Lung (tissue), 12 donors: Measurements from ENCODE around the gene KCNMA1. TPM values are rescaled to one million over a fixed set of nuclear protein-coding genes. Genes with fewer than 3 reads are reported as not detected.

ENCODE experiments used
- ATAC-seq: fragments of 200-7000 bp; cut with Tn5 transposase; one replicate; pipeline ENCODE4 v1.9.1; 2020; ENCODE audit warnings: moderate number of reproducible peaks; ENCODE audit not compliant: insufficient read depth, low FRiP score
- DNase-seq, 3 donors: peaks; one replicate each; pipeline ENCODE4 v3.0.0-alpha.2; 2013 to 2017
- H3K27ac ChIP-seq, 2 donors: one replicate each; pipeline ENCODE4 v1.5.1; 2013; ENCODE audit warnings: mild to moderate bottlenecking in 2 of 2, moderate library complexity in 2 of 2, control low read depth in 1 of 2, inconsistent platforms in 1 of 2, low read depth in 1 of 2, low read length in 1 of 2
- H3K27me3 ChIP-seq, 3 donors: one replicate each; pipeline ENCODE4 v1.5.1; 2013; ENCODE audit warnings: low read length in 2 of 3; ENCODE audit not compliant: control insufficient read depth in 3 of 3, insufficient read depth in 3 of 3
- H3K36me3 ChIP-seq, 4 donors: one replicate each; pipeline ENCODE4 v1.5.1; 2013; ENCODE audit warnings: low read length in 4 of 4, mild to moderate bottlenecking in 1 of 4, moderate library complexity in 1 of 4; ENCODE audit not compliant: control insufficient read depth in 4 of 4, insufficient read depth in 4 of 4
- H3K4me1 ChIP-seq, 5 donors: one replicate each; pipeline ENCODE4 v1.5.1; 2013; ENCODE audit warnings: low read length in 5 of 5, mild to moderate bottlenecking in 2 of 5, moderate library complexity in 1 of 5; ENCODE audit not compliant: control insufficient read depth in 5 of 5, insufficient read depth in 5 of 5
- H3K4me3 ChIP-seq: one replicate; pipeline ENCODE4 v1.5.1; 2013; ENCODE audit warnings: mild to moderate bottlenecking, control low read depth, moderate library complexity
- H3K9ac ChIP-seq, 2 donors: one replicate each; pipeline ENCODE4 v1.5.1; 2013; ENCODE audit warnings: low read length in 2 of 2, control low read depth in 1 of 2; ENCODE audit not compliant: insufficient read depth in 1 of 2
- H3K9me3 ChIP-seq, 4 donors: one replicate each; pipeline ENCODE4 v1.5.1; 2013; ENCODE audit warnings: low read length in 3 of 4, mild to moderate bottlenecking in 1 of 4, moderate library complexity in 1 of 4; ENCODE audit not compliant: control insufficient read depth in 4 of 4, insufficient read depth in 3 of 4
- WGBS, 2 donors: extraction: QIAGEN DNeasy Blood & Tissue Kit; methylation state at CpG; one replicate each; pipeline ENCODE4 v1.1.7; 2013; 5-methylcytosine and 5-hydroxymethylcytosine counted together
- polyA plus RNA-seq, 2 donors: library from polyadenylated mRNA; stranded (reverse); fragments of 200-250 nt; gene quantifications; one replicate each; pipeline ENCODE4 v1.2.1, GENCODE V29; 2013
- total RNA-seq, 2 donors: library from RNA; depleted of rRNA in 1 of 2; stranded (reverse); fragments of >200 nt in 1 of 2; gene quantifications; one replicate each; pipeline ENCODE4 v1.2.1, GENCODE V29; 2014 to 2021
- TF ChIP-seq, protein P1 (sequence below): IDR thresholded peaks from 2 replicates; pipeline ENCODE4 v1.5.1; 2012; ENCODE audit warnings: mild to moderate bottlenecking; ENCODE audit errors: control extremely low read depth, extremely low read depth
- donor health status: control.
- donor health status: control.
- donor health status: Bipolar disorder and iron deficiency.
- donor health status: healthy.
- donor health status: DM: yes; HTN: yes; CAD: no.

Gene KCNMA1
- total and polyA plus RNA-seq, 4 donors = 3.8 to 13.0 (median 5.5) TPM

DNA sequence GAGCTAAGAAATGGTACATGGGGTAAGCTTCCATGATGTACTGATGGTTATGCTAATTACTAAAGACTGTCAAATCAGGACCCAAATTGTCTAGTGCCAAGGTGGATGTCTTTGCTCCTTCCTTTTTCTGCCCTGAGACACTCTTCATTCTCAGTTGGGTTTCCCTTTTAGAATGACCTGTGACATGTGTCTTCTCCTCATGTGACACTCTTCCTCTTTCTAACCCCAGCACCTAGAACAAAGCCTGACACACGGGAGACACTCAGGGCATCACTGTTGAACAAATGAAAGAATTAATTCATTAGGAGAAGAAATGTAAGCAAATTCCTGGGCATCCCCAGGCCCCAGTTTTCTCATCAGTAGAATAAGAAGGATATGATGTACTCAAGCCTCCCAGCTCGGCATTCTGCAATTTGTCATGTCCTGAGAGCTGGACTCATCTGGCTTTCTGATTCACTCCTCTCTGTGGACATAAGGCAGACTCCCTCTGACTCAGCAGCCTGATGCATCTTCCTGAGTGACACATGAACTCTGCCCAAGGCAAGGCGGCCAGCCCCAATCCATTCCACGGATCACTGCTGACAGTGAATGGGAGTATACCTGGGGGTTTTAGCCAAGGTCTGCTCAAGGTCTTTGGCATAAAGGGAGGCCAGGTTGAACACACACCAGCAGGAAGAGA lies 473.8 kb downstream of the KCNMA1 start:
- TF ChIP-seq, protein P1, sequence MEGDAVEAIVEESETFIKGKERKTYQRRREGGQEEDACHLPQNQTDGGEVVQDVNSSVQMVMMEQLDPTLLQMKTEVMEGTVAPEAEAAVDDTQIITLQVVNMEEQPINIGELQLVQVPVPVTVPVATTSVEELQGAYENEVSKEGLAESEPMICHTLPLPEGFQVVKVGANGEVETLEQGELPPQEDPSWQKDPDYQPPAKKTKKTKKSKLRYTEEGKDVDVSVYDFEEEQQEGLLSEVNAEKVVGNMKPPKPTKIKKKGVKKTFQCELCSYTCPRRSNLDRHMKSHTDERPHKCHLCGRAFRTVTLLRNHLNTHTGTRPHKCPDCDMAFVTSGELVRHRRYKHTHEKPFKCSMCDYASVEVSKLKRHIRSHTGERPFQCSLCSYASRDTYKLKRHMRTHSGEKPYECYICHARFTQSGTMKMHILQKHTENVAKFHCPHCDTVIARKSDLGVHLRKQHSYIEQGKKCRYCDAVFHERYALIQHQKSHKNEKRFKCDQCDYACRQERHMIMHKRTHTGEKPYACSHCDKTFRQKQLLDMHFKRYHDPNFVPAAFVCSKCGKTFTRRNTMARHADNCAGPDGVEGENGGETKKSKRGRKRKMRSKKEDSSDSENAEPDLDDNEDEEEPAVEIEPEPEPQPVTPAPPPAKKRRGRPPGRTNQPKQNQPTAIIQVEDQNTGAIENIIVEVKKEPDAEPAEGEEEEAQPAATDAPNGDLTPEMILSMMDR = no peak
- no peaks in the 10 kb centered on the region for H3K36me3 ChIP-seq
- peaks cover 0 to 9% (median 8%) of the 10 kb centered on the region in 3 donors for H3K27me3 ChIP-seq
- no peaks in the 10 kb centered on the region for H3K9me3 ChIP-seq
- H3K4me3 ChIP-seq = no peak overlapping the region
- DNase-seq = no peak
- WGBS, 2 donors = 52 to 67% methylated on average over 4 of the region's 4 CpGs
- H3K9ac ChIP-seq = no peak overlapping the region
- peak; percentile 35 for ATAC-seq
- peak overlapping the region in 1 of 2 donors; percentile 7 for H3K27ac ChIP-seq
- H3K4me1 ChIP-seq = no peaks in the 10 kb centered on the region

DNA sequence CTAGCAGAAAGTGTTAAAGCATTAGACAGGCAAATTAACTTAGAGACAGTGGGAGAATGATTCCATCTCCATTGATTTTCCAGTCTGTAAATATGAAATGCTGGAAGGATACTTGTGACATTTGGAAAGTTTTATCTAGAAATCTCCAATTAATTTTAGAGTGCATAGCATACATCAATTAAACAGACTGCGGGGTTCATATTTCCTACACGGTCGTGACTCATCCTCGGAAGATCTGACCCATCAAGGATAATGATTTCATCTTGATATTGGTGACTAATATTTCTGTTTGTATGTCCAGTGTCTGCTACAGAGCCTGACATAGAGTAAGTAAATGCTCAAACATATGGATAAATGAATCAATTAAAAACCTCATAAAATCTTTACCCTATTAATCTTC lies 474.9 kb downstream of the KCNMA1 start:
- DNase-seq = no peak
- no peaks in the 10 kb centered on the region for H3K9me3 ChIP-seq
- 85 to 87% methylated on average over 4 of the region's 4 CpGs for WGBS, 2 donors
- H3K4me1 ChIP-seq = no peaks in the 10 kb centered on the region
- no peak for ATAC-seq
- no peak overlapping the region for H3K9ac ChIP-seq
- H3K27ac ChIP-seq = no peak overlapping the region
- H3K4me3 ChIP-seq = no peak overlapping the region
- no peaks in the 10 kb centered on the region for H3K36me3 ChIP-seq
- TF ChIP-seq, protein P1 = no peak
- H3K27me3 ChIP-seq = peaks cover 0 to 9% (median 8%) of the 10 kb centered on the region in 3 donors

DNA sequence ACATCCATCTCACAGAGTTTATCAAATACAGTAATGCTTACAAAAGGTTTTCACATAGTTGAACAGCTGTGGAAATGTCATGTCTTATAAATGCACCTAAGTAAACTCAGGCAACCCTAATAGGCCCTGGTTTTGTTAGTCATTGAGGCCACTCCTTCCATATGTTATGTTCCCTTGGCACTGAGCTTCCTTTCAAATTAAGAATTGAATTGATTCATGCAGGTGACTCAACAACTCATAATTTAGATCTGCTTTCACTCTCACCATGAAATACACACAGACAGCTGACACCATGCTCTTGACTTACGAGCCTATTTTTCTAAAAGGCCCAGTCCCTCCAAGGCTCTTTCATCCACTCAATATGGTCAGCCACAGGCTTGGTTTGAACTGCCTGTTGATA lies 476.9 kb downstream of the KCNMA1 start:
- Histone ChIP-seq H3K27ac (no peak overlapping the region), H3K9me3 (no peaks in the 10 kb centered on the region), H3K4me1 (no peaks in the 10 kb centered on the region), H3K27me3 (peaks cover 0 to 9% (median 8%) of the 10 kb centered on the region in 3 donors), H3K4me3 (no peak overlapping the region), H3K36me3 (no peaks in the 10 kb centered on the region), H3K9ac (no peak overlapping the region)
- ATAC-seq = no peak
- TF ChIP-seq, protein P1 = no peak
- DNase-seq = no peak
- 83 to 98% methylated on average over 1 of the region's 1 CpG for WGBS, 2 donors
